Activated T-cell treated with anti-CD3 and anti-CD28 coated beads, Interleukin-2, amount 50 U/mL, for 24 hours (primary cell): ENCODE measurements around the gene SCP2.

ENCODE experiments used
- DNase-seq: peaks from one replicate; pipeline ENCODE4 v3.0.0-alpha.2; 2020
- H3K27ac Mint-ChIP-seq: 2 replicates; pipeline ENCODE4 v1.8.0; 2020; ENCODE audit warnings: mild to moderate bottlenecking, mixed read lengths
- H3K27me3 Mint-ChIP-seq: 2 replicates; pipeline ENCODE4 v1.8.0; 2020; ENCODE audit warnings: mixed read lengths
- H3K36me3 Mint-ChIP-seq: 2 replicates; pipeline ENCODE4 v1.8.0; 2020; ENCODE audit warnings: low read depth, mixed read lengths
- H3K4me1 Mint-ChIP-seq: 2 replicates; pipeline ENCODE4 v1.8.0; 2020; ENCODE audit warnings: low read depth, mixed read lengths
- H3K4me3 Mint-ChIP-seq: 2 replicates; pipeline ENCODE4 v1.8.0; 2020; ENCODE audit warnings: mild to moderate bottlenecking, moderate library complexity, mixed read lengths
- H3K9me3 Mint-ChIP-seq: 2 replicates; pipeline ENCODE4 v1.8.0; 2020; ENCODE audit warnings: mixed read lengths

Gene SCP2

DNA sequence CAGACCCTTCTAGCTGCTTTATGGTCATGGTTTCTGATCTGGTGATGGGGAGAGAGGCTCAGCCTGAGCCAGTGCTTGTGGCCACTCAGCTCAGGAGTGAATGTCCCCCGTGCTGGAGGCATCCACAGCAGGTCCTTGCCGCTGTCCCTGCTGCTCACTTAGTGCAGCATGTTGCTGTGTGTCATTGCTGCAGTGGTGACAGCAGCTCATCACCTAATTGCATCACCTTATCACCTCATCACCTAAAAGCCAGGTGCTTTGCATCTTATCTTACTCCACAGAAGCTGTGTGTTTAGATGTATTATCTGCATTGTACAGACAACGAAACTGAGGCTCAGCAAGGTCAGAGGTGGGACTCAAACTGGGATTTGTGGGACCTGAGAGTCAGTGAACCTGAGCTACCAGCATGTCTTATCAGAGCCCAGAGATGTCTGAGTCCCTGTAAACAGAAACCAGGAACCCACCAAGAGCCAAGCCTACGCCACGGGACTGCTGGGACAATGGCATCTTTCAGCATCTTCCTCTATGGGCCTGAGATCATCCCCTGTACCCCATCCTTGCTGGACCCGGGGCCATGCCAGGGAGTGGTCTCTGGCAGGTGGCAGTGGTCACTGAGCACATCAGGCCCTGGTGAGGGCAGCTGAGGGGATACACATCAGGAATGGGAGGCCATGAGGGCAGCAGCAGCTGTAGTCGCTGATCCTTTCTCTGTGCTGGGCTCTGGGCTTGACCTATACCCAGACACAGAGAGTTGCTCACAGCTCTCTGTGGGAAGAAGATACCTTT is 141.4 kb downstream of the SCP2 start:
- Mint-ChIP-seq H3K27me3 (peaks cover 24% of the 10 kb centered on the region), H3K9me3 (no peaks in the 10 kb centered on the region), H3K27ac (no peak overlapping the region), H3K4me3 (no peak overlapping the region), H3K4me1 (no peaks in the 10 kb centered on the region), H3K36me3 (no peaks in the 10 kb centered on the region)
- no peak for DNase-seq

DNA sequence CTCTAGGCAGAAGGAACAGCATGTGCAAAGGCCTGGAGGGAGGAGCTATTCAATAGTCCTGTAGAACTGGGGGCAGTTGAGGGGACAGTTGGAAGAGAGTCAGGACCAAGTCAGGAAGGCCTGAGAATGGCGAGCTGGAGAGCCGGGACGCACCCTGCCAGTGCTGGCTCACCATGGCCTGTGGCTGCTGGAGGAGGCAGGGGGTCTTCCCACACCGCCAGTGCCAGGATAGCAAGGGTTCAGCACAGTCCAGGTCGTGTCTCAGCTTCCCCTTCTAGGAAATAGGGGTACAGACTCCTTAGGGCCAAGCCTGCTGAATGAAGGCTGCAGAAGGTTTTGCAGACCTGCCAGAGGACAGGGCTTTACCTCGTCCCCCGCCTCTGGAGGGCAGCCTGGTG is 142.2 kb downstream of the SCP2 start:
- Mint-ChIP-seq H3K27ac (no peak overlapping the region), H3K36me3 (no peaks in the 10 kb centered on the region), H3K27me3 (peaks cover 16% of the 10 kb centered on the region), H3K4me3 (no peak overlapping the region), H3K4me1 (no peaks in the 10 kb centered on the region), H3K9me3 (no peaks in the 10 kb centered on the region)
- DNase-seq: peak; percentile 15

DNA sequence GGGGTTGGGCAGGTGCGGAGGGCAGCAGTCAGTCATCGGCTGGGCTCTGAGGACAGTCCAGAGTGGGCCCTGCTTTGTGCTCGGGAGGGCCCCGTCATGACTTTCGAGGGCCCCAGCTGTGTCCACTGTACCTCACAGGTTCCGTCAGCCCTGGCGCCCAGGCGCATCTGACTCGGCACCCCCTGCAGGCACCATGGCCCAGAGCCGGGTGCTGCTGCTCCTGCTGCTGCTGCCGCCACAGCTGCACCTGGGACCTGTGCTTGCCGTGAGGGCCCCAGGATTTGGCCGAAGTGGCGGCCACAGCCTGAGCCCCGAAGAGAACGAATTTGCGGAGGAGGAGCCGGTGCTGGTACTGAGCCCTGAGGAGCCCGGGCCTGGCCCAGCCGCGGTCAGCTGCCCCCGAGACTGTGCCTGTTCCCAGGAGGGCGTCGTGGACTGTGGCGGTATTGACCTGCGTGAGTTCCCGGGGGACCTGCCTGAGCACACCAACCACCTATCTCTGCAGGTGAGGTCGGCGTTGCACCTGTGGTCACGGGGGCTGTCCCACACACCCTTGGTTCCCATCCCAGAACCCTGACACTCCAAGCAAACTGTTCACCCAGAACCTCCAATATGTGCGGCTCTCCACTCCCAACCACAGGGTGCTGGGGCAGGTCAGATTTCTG is 142.7 kb downstream of the SCP2 start:
- Mint-ChIP-seq H3K4me3 (no peak overlapping the region), H3K9me3 (no peaks in the 10 kb centered on the region), H3K27me3 (peaks cover 11% of the 10 kb centered on the region), H3K27ac (no peak overlapping the region), H3K36me3 (no peaks in the 10 kb centered on the region), H3K4me1 (no peaks in the 10 kb centered on the region)
- DNase-seq: peak; percentile 13

DNA sequence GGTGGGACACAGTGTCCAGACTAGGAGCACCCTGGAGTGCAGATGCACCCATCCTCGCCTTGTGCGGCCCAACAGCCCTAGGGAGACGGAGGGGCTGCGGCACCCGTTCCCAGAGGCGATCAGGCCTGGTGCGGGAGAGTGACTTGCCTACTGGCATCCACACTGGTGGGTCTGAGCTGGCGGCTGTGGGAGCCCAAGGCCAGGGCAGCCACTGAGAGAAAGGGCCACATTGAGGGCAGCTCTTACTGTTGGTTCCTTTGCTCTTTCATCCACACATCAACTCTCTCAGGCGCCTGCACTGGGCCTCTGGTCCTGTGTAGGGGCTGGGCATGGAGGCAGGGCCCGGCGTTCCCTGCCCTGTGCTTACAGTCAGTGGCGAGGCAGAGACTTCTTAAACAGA is 143.5 kb downstream of the SCP2 start:
- H3K27me3 Mint-ChIP-seq: peaks cover 4% of the 10 kb centered on the region

DNA sequence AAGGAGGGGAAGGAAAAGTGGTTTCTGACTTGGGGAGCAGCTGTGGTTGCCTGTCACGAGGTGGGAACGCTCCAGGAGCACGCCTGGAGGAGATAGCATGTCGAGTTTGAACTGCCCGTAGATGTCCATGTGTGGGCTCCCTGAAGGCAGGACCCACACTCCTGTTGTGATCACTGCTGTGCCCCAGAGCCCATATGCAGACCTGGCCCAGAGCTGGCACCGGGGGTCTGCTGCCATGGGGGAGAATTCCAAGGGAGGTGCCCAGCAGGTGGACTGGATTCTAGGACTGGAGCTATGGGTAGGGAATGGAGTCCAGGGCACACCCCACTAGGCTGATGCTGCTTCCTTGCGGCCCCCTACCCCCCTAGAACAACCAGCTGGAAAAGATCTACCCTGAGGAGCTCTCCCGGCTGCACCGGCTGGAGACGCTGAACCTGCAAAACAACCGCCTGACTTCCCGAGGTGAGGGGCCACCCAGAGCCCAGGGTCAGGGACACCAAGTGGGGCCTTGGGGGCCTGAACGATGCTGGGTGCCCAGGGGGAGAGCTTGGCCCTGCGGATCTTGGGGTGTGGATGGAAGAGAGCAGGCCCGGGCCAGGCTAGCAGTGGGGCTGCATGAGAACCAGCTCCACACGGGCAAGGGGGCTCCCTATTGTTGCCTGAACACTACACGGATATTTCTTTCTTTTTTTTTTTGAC is 144.2 kb downstream of the SCP2 start:
- no peak overlapping the region for H3K4me3 Mint-ChIP-seq
- H3K4me1 Mint-ChIP-seq: no peaks in the 10 kb centered on the region
- H3K27ac Mint-ChIP-seq: no peak overlapping the region
- H3K36me3 Mint-ChIP-seq: no peaks in the 10 kb centered on the region
- no peaks in the 10 kb centered on the region for H3K9me3 Mint-ChIP-seq
- H3K27me3 Mint-ChIP-seq: peaks cover 2% of the 10 kb centered on the region
- peak; percentile 12 for DNase-seq

More for the DNA sequence above, 143.5 kb downstream of the SCP2 start:
- no peaks in the 10 kb centered on the region for H3K36me3 Mint-ChIP-seq
- no peaks in the 10 kb centered on the region for H3K9me3 Mint-ChIP-seq
- no peak overlapping the region for H3K4me3 Mint-ChIP-seq
- no peak overlapping the region for H3K27ac Mint-ChIP-seq
- DNase-seq: peak; percentile 8
- no peaks in the 10 kb centered on the region for H3K4me1 Mint-ChIP-seq

GRCh38 chr1:53071915-53072314 is 144.8 kb downstream of the SCP2 start:
- no peak for DNase-seq
- Mint-ChIP-seq H3K9me3 (no peaks in the 10 kb centered on the region), H3K36me3 (no peaks in the 10 kb centered on the region), H3K27me3 (no peaks in the 10 kb centered on the region), H3K4me3 (no peak overlapping the region), H3K27ac (no peak overlapping the region), H3K4me1 (no peaks in the 10 kb centered on the region)

DNA sequence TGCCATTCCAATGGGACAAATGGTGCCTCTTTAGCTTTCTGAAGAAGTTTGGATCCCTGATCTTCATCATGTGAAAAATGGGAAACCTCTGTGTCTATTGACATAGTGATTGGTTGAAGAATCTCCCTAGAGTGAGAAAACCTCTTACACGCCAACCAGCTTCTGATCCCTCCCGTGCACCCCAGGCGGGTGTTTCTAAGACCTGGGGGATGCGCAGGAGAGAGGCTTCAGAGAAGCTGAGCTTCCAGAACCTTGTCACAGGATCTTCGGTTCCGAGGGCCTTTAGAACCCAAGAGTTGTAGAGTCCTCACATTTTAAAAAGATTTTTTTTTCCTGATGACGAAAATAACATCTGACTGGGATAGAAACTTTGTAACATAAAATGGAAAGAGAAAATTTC is 146.2 kb downstream of the SCP2 start:
- no peak overlapping the region for H3K4me3 Mint-ChIP-seq
- no peaks in the 10 kb centered on the region for H3K36me3 Mint-ChIP-seq
- no peaks in the 10 kb centered on the region for H3K27me3 Mint-ChIP-seq
- no peak for DNase-seq
- H3K4me1 Mint-ChIP-seq: no peaks in the 10 kb centered on the region
- H3K9me3 Mint-ChIP-seq: no peaks in the 10 kb centered on the region
- H3K27ac Mint-ChIP-seq: no peak overlapping the region

GRCh38 chr1:53073868-53074311 is 146.8 kb downstream of the SCP2 start:
- H3K36me3 Mint-ChIP-seq: no peaks in the 10 kb centered on the region
- no peak overlapping the region for H3K4me3 Mint-ChIP-seq
- no peaks in the 10 kb centered on the region for H3K9me3 Mint-ChIP-seq
- H3K27ac Mint-ChIP-seq: no peak overlapping the region
- no peaks in the 10 kb centered on the region for H3K4me1 Mint-ChIP-seq
- DNase-seq: no peak
- H3K27me3 Mint-ChIP-seq: no peaks in the 10 kb centered on the region

DNA sequence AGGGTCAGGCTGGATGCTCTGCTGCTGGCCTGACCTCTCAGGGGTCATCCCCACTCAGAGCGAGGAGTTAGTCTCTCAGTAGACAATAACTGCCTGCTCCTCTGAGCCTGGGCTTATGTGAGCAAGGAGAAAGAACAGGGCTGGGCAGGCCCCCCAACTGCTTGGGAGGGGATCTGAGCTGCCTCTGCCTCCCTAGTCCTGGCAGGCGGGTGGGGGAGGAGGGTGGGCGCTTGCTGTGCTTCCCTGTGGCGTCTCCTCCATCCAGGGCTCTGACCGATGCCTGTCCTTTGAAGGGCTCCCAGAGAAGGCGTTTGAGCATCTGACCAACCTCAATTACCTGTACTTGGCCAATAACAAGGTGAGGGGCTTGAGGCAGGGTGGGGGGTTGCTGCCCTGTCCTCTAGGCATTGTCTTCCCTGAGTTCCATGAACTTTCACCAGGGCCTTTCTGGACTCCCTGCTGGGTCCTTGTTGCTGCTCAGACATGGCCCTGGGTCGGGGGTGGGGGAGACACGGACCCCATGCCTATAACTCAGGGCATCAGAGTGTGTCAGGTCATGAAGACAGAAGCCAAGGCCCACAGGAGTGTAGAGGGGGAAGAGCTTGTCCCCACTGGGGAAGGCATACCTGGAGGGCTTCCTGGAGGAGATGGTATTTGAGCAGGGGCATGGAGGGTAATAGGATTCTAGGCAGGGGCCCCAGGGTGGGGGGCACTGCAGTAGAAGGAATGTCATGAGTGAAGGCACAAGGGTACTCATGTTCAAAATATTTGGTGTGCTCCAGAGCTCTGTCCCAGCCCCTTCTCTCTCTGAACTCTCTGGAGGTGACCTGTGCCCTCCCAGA is 147.5 kb downstream of the SCP2 start:
- no peak overlapping the region for H3K27ac Mint-ChIP-seq
- no peaks in the 10 kb centered on the region for H3K4me1 Mint-ChIP-seq
- no peak for DNase-seq
- no peak overlapping the region for H3K4me3 Mint-ChIP-seq
- H3K9me3 Mint-ChIP-seq: no peaks in the 10 kb centered on the region
- no peaks in the 10 kb centered on the region for H3K27me3 Mint-ChIP-seq
- no peaks in the 10 kb centered on the region for H3K36me3 Mint-ChIP-seq

- peak overlapping the region; percentile 48 for H3K27ac Mint-ChIP-seq
- H3K4me1 Mint-ChIP-seq: no peaks in the 10 kb centered on the region
- no peak for DNase-seq
- H3K4me3 Mint-ChIP-seq: no peak overlapping the region
- no peaks in the 10 kb centered on the region for H3K27me3 Mint-ChIP-seq
- H3K36me3 Mint-ChIP-seq: no peaks in the 10 kb centered on the region
- H3K9me3 Mint-ChIP-seq: no peaks in the 10 kb centered on the region
Observed at GRCh38 chr1:53075206-53075605, 148.1 kb downstream of the SCP2 start.

DNA sequence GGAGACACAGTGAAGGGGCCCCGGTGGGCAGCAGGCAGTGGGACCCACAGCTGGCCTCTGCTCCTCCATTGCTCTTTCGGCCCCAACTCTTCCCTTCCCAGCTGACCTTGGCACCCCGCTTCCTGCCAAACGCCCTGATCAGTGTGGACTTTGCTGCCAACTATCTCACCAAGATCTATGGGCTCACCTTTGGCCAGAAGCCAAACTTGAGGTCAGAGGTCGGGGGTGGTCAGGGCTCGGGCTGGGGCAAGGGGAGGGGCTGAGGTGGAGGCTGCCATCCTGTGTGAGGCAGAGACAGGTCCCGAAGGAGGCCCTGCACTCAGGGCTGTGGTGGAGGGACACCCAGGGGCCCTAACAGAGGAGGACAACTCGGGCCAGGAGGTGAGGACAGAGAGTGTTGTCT is 148.7 kb downstream of the SCP2 start:
- H3K27ac Mint-ChIP-seq: no peak overlapping the region
- no peaks in the 10 kb centered on the region for H3K9me3 Mint-ChIP-seq
- no peaks in the 10 kb centered on the region for H3K4me1 Mint-ChIP-seq
- H3K4me3 Mint-ChIP-seq: no peak overlapping the region
- no peaks in the 10 kb centered on the region for H3K27me3 Mint-ChIP-seq
- H3K36me3 Mint-ChIP-seq: no peaks in the 10 kb centered on the region
- DNase-seq: no peak

GRCh38 chr1:53076165-53076564 is 149.1 kb downstream of the SCP2 start:
- Mint-ChIP-seq H3K9me3 (no peaks in the 10 kb centered on the region), H3K4me3 (no peak overlapping the region), H3K4me1 (no peaks in the 10 kb centered on the region), H3K27me3 (no peaks in the 10 kb centered on the region), H3K36me3 (no peaks in the 10 kb centered on the region), H3K27ac (no peak overlapping the region)
- DNase-seq: no peak

GRCh38 chr1:53076721-53077598 is 149.9 kb downstream of the SCP2 start:
- Mint-ChIP-seq H3K27ac (no peak overlapping the region), H3K27me3 (no peaks in the 10 kb centered on the region)

More at GRCh38 chr1:53076721-53077598, 149.9 kb downstream of the SCP2 start:
- Mint-ChIP-seq H3K9me3 (no peaks in the 10 kb centered on the region), H3K4me1 (no peaks in the 10 kb centered on the region), H3K4me3 (no peak overlapping the region), H3K36me3 (no peaks in the 10 kb centered on the region)
- no peak for DNase-seq
